IMR-90 (cell line): ENCODE data around the gene ADGRV1. TPM values are rescaled to one million over a fixed set of nuclear protein-coding genes. Genes with fewer than 3 reads are reported as not detected.
A peak's percentile ranks its signal among the peaks of the same experiment; 100 is the strongest.

Experiments
- ATAC-seq: fragments of 200-7000 bp; cut with Tn5 transposase; 2 replicates; pipeline ENCODE4 v1.9.1; 2020; ENCODE audit warnings: low read depth, mild to moderate bottlenecking, moderate library complexity
- BruUV-seq: library from RNA; stranded (reverse); fragments of 400-500 nt; replicated peaks from 2 replicates; lab custom pipeline; 2021; lab: Mats Ljungman, UMichigan
- CTCF ChIA-PET: fragments of 300-600 bp; formaldehyde crosslinking; extraction: SDS; loops from one replicate; lab custom pipeline; 2021; ENCODE audit warnings: antibody characterized with exemption; lab: Yijun Ruan, JAX
- POLR2A ChIA-PET: fragments of 300-600 bp; sonication (Branson Sonifier 250); formaldehyde crosslinking; loops from one replicate; lab custom pipeline; 2022; ENCODE audit warnings: antibody characterized with exemption; ENCODE audit not compliant: unreplicated experiment; lab: Charles Lee
- DNase-seq: peaks from one replicate; pipeline ENCODE4 v3.0.0; 2013
- H2AFZ ChIP-seq: replicated peaks from 2 replicates; pipeline ENCODE3; 2013; ENCODE audit warnings: low read length, mild to moderate bottlenecking; ENCODE audit not compliant: poor library complexity
- H2AK5ac ChIP-seq: 2 replicates; pipeline ENCODE4 v1.6.1; 2013; ENCODE audit warnings: low read depth, low read length, inconsistent platforms
- H2AK9ac ChIP-seq: replicated peaks from 2 replicates; pipeline ENCODE3; 2013; ENCODE audit warnings: mild to moderate bottlenecking, low read depth, low read length, moderate library complexity; ENCODE audit not compliant: poor library complexity
- H2BK120ac ChIP-seq: 2 replicates; pipeline ENCODE4 v1.6.1; 2013; ENCODE audit warnings: low read depth, low read length, inconsistent platforms
- H2BK15ac ChIP-seq: 3 replicates; pipeline ENCODE4 v1.6.1; 2013; ENCODE audit warnings: low read depth, low read length, inconsistent platforms
- H2BK20ac ChIP-seq: 2 replicates; pipeline ENCODE4 v1.6.1; 2013; ENCODE audit warnings: low read depth, mild to moderate bottlenecking, inconsistent platforms, low read length, moderate library complexity
- H2BK5ac ChIP-seq: 2 replicates; pipeline ENCODE4 v1.6.1; 2013; ENCODE audit warnings: mild to moderate bottlenecking, low read depth, low read length, inconsistent platforms; ENCODE audit not compliant: poor library complexity, severe bottlenecking
- H3K14ac ChIP-seq: replicated peaks from 2 replicates; pipeline ENCODE4 v1.6.1; 2013; ENCODE audit warnings: low read depth, low read length, inconsistent platforms
- H3K18ac ChIP-seq: 2 replicates; pipeline ENCODE4 v1.6.1; 2013; ENCODE audit warnings: low read depth, low read length, control low read depth
- H3K23ac ChIP-seq: 2 replicates; pipeline ENCODE4 v1.6.1; 2013; ENCODE audit warnings: low read depth, low read length, inconsistent platforms
- H3K27ac ChIP-seq: 2 replicates; pipeline ENCODE4 v1.5.1; 2013; ENCODE audit warnings: mild to moderate bottlenecking, control low read depth, low read length; ENCODE audit not compliant: insufficient read depth
- H3K27me3 ChIP-seq: 2 replicates; pipeline ENCODE4 v1.6.1; 2013; ENCODE audit warnings: low read length; ENCODE audit not compliant: control insufficient read depth, insufficient read depth
- H3K36me3 ChIP-seq: 2 replicates; pipeline ENCODE4 v1.6.1; 2013; ENCODE audit warnings: low read length, mixed read lengths; ENCODE audit not compliant: control insufficient read depth, insufficient read depth
- H3K4ac ChIP-seq: 2 replicates; pipeline ENCODE4 v1.6.1; 2013; ENCODE audit warnings: low read depth, low read length, inconsistent platforms
- H3K4me1 ChIP-seq: 2 replicates; pipeline ENCODE4 v1.6.1; 2013; ENCODE audit warnings: low read length, mixed read lengths; ENCODE audit not compliant: control insufficient read depth, insufficient read depth
- H3K4me2 ChIP-seq: 2 replicates; pipeline ENCODE4 v1.6.1; 2013; ENCODE audit warnings: low read depth, mild to moderate bottlenecking, control low read depth, low read length, moderate library complexity
- H3K4me3 ChIP-seq: 2 replicates; pipeline ENCODE4 v1.5.1; 2013; ENCODE audit warnings: low read depth, mild to moderate bottlenecking, control low read depth, low read length, moderate library complexity; ENCODE audit not compliant: insufficient read depth
- H3K56ac ChIP-seq: 2 replicates; pipeline ENCODE4 v1.6.1; 2013; ENCODE audit warnings: low read length, inconsistent platforms; ENCODE audit not compliant: insufficient read depth; ENCODE audit errors: extremely low read depth
- H3K79me1 ChIP-seq, 2 experiments: 2 replicates each; pipeline ENCODE4 v1.6.1; 2013; ENCODE audit warnings: low read length in 2 of 2, inconsistent platforms in 1 of 2, low read depth in 1 of 2
- H3K9ac ChIP-seq: 2 replicates; pipeline ENCODE4 v1.6.1; 2013; ENCODE audit warnings: low read depth, low read length, control low read depth
- H3K9me1 ChIP-seq: 2 replicates; pipeline ENCODE4 v1.6.1; 2013; ENCODE audit warnings: low read length, inconsistent platforms; ENCODE audit not compliant: insufficient read depth
- H3K9me3 ChIP-seq: 2 replicates; pipeline ENCODE4 v1.6.1; 2013; ENCODE audit warnings: low read length; ENCODE audit not compliant: control insufficient read depth, insufficient read depth
- H4K20me1 ChIP-seq: 2 replicates; pipeline ENCODE4 v1.6.1; 2013; ENCODE audit warnings: low read length, inconsistent platforms; ENCODE audit not compliant: insufficient read depth
- H4K5ac ChIP-seq: 2 replicates; pipeline ENCODE4 v1.6.1; 2013; ENCODE audit warnings: mild to moderate bottlenecking, low read depth, low read length, control low read depth
- H4K8ac ChIP-seq, 2 experiments: 2 replicates each; pipeline ENCODE4 v1.6.1; 2013; ENCODE audit warnings: low read depth in 2 of 2, low read length in 2 of 2, control low read depth in 1 of 2, inconsistent platforms in 1 of 2
- H4K91ac ChIP-seq: 2 replicates; pipeline ENCODE4 v1.6.1; 2013; ENCODE audit warnings: low read depth, low read length, inconsistent platforms; ENCODE audit not compliant: insufficient read depth
- BHLHE40 ChIP-seq: fragments of 150-350 bp; IDR thresholded peaks from 2 replicates; pipeline ENCODE4 v1.6.1; 2016; ENCODE audit warnings: mild to moderate bottlenecking, low read depth, low read length
- CEBPB ChIP-seq: IDR thresholded peaks from 2 replicates; pipeline ENCODE4 v1.6.1; 2012; ENCODE audit warnings: low read depth, low read length, improper control_type of control experiment
- CHD1 ChIP-seq: IDR thresholded peaks from 2 replicates; pipeline ENCODE4 v1.6.1; 2012; ENCODE audit warnings: low read depth, low read length, improper control_type of control experiment
- CTCF ChIP-seq: conservative IDR thresholded peaks from 2 replicates; pipeline ENCODE4 v1.5.1; 2012; ENCODE audit warnings: mild to moderate bottlenecking, low read depth, low read length, improper control_type of control experiment
- ELK1 ChIP-seq: fragments of 150-350 bp; IDR thresholded peaks from 2 replicates; pipeline ENCODE4 v1.6.1; 2016; ENCODE audit warnings: low read depth, mild to moderate bottlenecking, low read length, moderate library complexity, borderline replicate concordance
- FOS ChIP-seq: fragments of 150-350 bp; IDR thresholded peaks from 2 replicates; pipeline ENCODE4 v1.6.1; 2016; ENCODE audit warnings: low read depth, low read length
- MAFK ChIP-seq: IDR thresholded peaks from 2 replicates; pipeline ENCODE4 v1.6.1; 2012; ENCODE audit warnings: low read depth, low read length, improper control_type of control experiment
- MAZ ChIP-seq: IDR thresholded peaks from 2 replicates; pipeline ENCODE4 v1.6.1; 2012; ENCODE audit warnings: low read depth, mild to moderate bottlenecking, low read length, improper control_type of control experiment, moderate library complexity, borderline replicate concordance
- NFE2L2 ChIP-seq: fragments of 150-350 bp; IDR thresholded peaks from 2 replicates; pipeline ENCODE4 v1.6.1; 2016; ENCODE audit warnings: low read depth, mild to moderate bottlenecking, low read length
- POLR2A ChIP-seq: IDR thresholded peaks from 2 replicates; pipeline ENCODE4 v1.6.1; 2012; ENCODE audit warnings: mild to moderate bottlenecking, low read depth, low read length
- RAD21 ChIP-seq: IDR thresholded peaks from 2 replicates; pipeline ENCODE4 v1.6.1; 2012; ENCODE audit warnings: low read length, improper control_type of control experiment
- RFX5 ChIP-seq: IDR thresholded peaks from 2 replicates; pipeline ENCODE4 v1.8.0; 2012; ENCODE audit warnings: low read depth, mild to moderate bottlenecking, low read length, moderate library complexity
- SMC3 ChIP-seq: fragments of 150-350 bp; IDR thresholded peaks from 2 replicates; pipeline ENCODE4 v1.6.1; 2016; ENCODE audit warnings: low read depth, mild to moderate bottlenecking, antibody characterized with exemption, low read length, moderate library complexity
- WGBS, 2 experiments: methylation state at CpG; one replicate each; pipeline versions ENCODE4 v1.1.5 to v1.1.7; 2013; ENCODE audit warnings: missing lambda C conversion rate in 2 of 2; ENCODE audit not compliant: insufficient read length in 1 of 2; ENCODE audit errors: extremely low coverage in 2 of 2; 5-methylcytosine and 5-hydroxymethylcytosine counted together
- dilution Hi-C: fragments of 300-500 bp; cut with HindIII; formaldehyde crosslinking; loops from one replicate; pipeline ENCODE4 v1.14.3; 2018; ENCODE audit warnings: low sequenced_read_pairs; ENCODE audit not compliant: unreplicated experiment
- in situ Hi-C: fragments of 300-500 bp; cut with MboI; formaldehyde crosslinking; loops from 3 replicates; pipeline ENCODE4 v1.14.3; 2019; ENCODE audit warnings: low sequenced_read_pairs, inconsistent platforms, mixed read lengths
- intact Hi-C: fragments of 100-400 bp; cut with micrococcal nuclease; formaldehyde crosslinking; loops from 2 replicates; pipeline ENCODE4 v1.10.0; 2022
- polyA plus RNA-seq, 3 experiments: library from polyadenylated mRNA; depleted of rRNA; stranded (reverse); fragments of >200 nt; gene quantifications; 2 replicates each; pipeline ENCODE4 v1.2.3, GENCODE V29; 2012; ENCODE audit warnings: low replicate concordance in 1 of 3
- total RNA-seq: library from RNA; depleted of rRNA; stranded (reverse); fragments of >200 nt; gene quantifications from 2 replicates; pipeline ENCODE4 v1.2.3, GENCODE V29; 2012

The ADGRV1 gene
- total and polyA plus RNA-seq, 2 of the 4 experiments (the other 2 are of a cell fraction) = under 0.01 TPM; not detected in 1

GRCh38 chr5:91162534-91163381, 604.2 kb downstream of the ADGRV1 start:
- ChIA-PET CTCF (interaction anchor here (0.6 to 1.0 kb wide), 2 partner anchors 21 to 51 kb away, joined by 3 read pairs; no protein-coding TSS in a partner anchor), POLR2A (no interaction called here)
- no peak overlapping the region for H3K4me3 ChIP-seq
- no peak overlapping the region for H2AK9ac ChIP-seq
- H3K4me1 ChIP-seq = peaks cover 12% of the 10 kb centered on the region
- WGBS, 2 experiments = 82% methylated on average over 2 of the region's 6 CpGs; no CpG with 5 or more reads in 1 of the 2 experiments
- no peaks in the 10 kb centered on the region for H4K20me1 ChIP-seq
- DNase-seq (peak; percentile 95), ATAC-seq (peak; percentile 90)
- H4K5ac ChIP-seq = peak overlapping the region; percentile 19; the same call in 1 of the 2 replicates
- H4K91ac ChIP-seq = peak overlapping the region; percentile 60
- peak overlapping the region; percentile 11 to 61; a peak in 2 of 4 replicates for H4K8ac ChIP-seq
- dilution Hi-C loops = no loop called here
- H3K4me2 ChIP-seq = peak overlapping the region; percentile 23
- H2BK15ac ChIP-seq = peak overlapping the region; percentile 75; the same call in 2 of the 3 replicates
- H3K23ac ChIP-seq = peak overlapping the region; percentile 48; the same call in 1 of the 2 replicates
- intact Hi-C loops = no loop called here
- H3K56ac ChIP-seq = peak overlapping the region; percentile 19; the same call in 1 of the 2 replicates
- in situ Hi-C loops = loop anchor here (10.0 kb wide), 1 partner anchor 62 kb away; no protein-coding TSS in a partner anchor
- no peaks in the 10 kb centered on the region for H3K27me3 ChIP-seq
- H2BK120ac ChIP-seq = peak overlapping the region; percentile 83
- H2AK5ac ChIP-seq = peak overlapping the region; percentile 89
- peak overlapping the region; percentile 86 for H3K14ac ChIP-seq
- no TSS peak for BruUV-seq
- peak overlapping the region; percentile 39 for H3K27ac ChIP-seq
- H3K9me1 ChIP-seq = peaks cover 13% of the 10 kb centered on the region; the same call in 1 of the 2 replicates
- no peaks in the 10 kb centered on the region for H3K36me3 ChIP-seq
- H3K9me3 ChIP-seq = no peaks in the 10 kb centered on the region
- peak overlapping the region; percentile 43 for H3K18ac ChIP-seq
- H3K4ac ChIP-seq = peak overlapping the region; percentile 75
- H3K79me1 ChIP-seq = no peaks in the 10 kb centered on the region
- 0 out of 2 replicates have a peak overlapping the region, but pooled peaks have one; percentile 12 for H3K9ac ChIP-seq
- H2BK20ac ChIP-seq = peak overlapping the region; percentile 90
- peak overlapping the region; percentile 61 for H2BK5ac ChIP-seq
- peak overlapping the region; percentile 58 for H2AFZ ChIP-seq
- no peak for TF ChIP-seq SMC3
- TF ChIP-seq RFX5 = no peak
- TF ChIP-seq MAZ = peak; percentile 32; the same call in 1 of the 2 replicates
- peak; percentile 46; the same call in 1 of the 2 replicates for TF ChIP-seq CEBPB
- TF ChIP-seq FOS = peak; percentile 92
- TF ChIP-seq RAD21 = peak; percentile 12; the same call in 1 of the 2 replicates
- TF ChIP-seq CTCF = no peak
- TF ChIP-seq POLR2A = no peak
- TF ChIP-seq NFE2L2 = no peak
- peak; percentile 80 for TF ChIP-seq MAFK
- no peak for TF ChIP-seq CHD1
- no peak for TF ChIP-seq ELK1
- TF ChIP-seq BHLHE40 = peak; percentile 66
